Breast epithelium (tissue), 3 donors: ENCODE measurements around the gene ABLIM2.
"Not testable (repeated sequence)": the region's sequence is repeated elsewhere in the genome, so short reads cannot be mapped to it uniquely, and the experiment has no call there.

ENCODE experiments used
- CTCF ChIP-seq, 3 donors: fragments of 450-650 bp; IDR thresholded peaks; one replicate each; pipeline ENCODE4 v1.5.1; 2016 to 2017; ENCODE audit warnings: antibody characterized with exemption in 3 of 3, mild to moderate bottlenecking in 3 of 3, moderate library complexity in 3 of 3
- POLR2A ChIP-seq: fragments of 450-650 bp; IDR thresholded peaks from one replicate; pipeline ENCODE4 v1.6.1; 2016; ENCODE audit warnings: antibody characterized with exemption, mild to moderate bottlenecking, moderate library complexity
- POLR2AphosphoS5 ChIP-seq, 3 donors: sonication (generic); formaldehyde crosslinking; IDR thresholded peaks; one replicate each; pipeline ENCODE4 v1.6.1; 2017; ENCODE audit warnings: antibody characterized with exemption in 3 of 3

- not testable (repeated sequence) for TF ChIP-seq CTCF (IDR thresholded peaks at IDR 0.05); POLR2AphosphoS5 (IDR thresholded peaks at IDR 0.05); POLR2A
Measured at GRCh38 chr4:7918187-7918586, 240.4 kb downstream of the ABLIM2 start.
